Measurements from ENCODE around the gene SKP1. TPM values are rescaled to one million over a fixed set of nuclear protein-coding genes. Genes with fewer than 3 reads are reported as not detected.

The SKP1 gene
- total and polyA plus RNA-seq, 7 experiments from 2014 or later, result 224 to 1,361 (median 274) TPM

GRCh38 chr5:134131578-134132350 is 45.0 kb downstream of the SKP1 start:
- Mint-ChIP-seq H3K27me3 (peaks cover 0 to 2% (median 0%) of the 10 kb centered on the region in 5 donors), H3K36me3 (peaks cover 18 to 77% (median 54%) of the 10 kb centered on the region in 5 donors), H3K4me3 (peak overlapping the region; percentile 93 to 100 (median 98)), H3K9me3 (peaks cover 0 to 3% (median 0%) of the 10 kb centered on the region in 11 donors), H3K27ac (peak overlapping the region; percentile 90 to 99 (median 98)), H3K4me1 (peaks cover 53 to 100% (median 90%) of the 10 kb centered on the region in 7 donors)
- Histone ChIP-seq H3K4me1 (ENCODE audit: control insufficient read depth in 2 of 2, insufficient read depth in 2 of 2, low read length in 2 of 2) (peaks cover 87 to 98% of the 10 kb centered on the region in 2 donors), H3K27ac (ENCODE audit: low read depth, low read length) (peak overlapping the region; percentile 97), H3K9me3 (ENCODE audit: control insufficient read depth in 2 of 3, low read length in 3 of 3) (no peaks in the 10 kb centered on the region), H3K36me3 (ENCODE audit: control insufficient read depth in 2 of 3, insufficient read depth in 3 of 3, low read length in 3 of 3) (peaks cover 17 to 90% (median 46%) of the 10 kb centered on the region in 3 experiments), H3K4me3 (ENCODE audit: low read length) (peak overlapping the region; percentile 86), H3K27me3 (ENCODE audit: control insufficient read depth in 2 of 2, insufficient read depth in 2 of 2, low read length in 2 of 2) (no peaks in the 10 kb centered on the region)
- intact Hi-C loops (cut with micrococcal nuclease), result loop anchor here (1.0 kb wide), 6 partner anchors 7 to 44 kb away; partner anchors contain the start of gene TCF7 (in 2 of the 2)
- ChIA-PET CTCF (interaction anchor here (0.6 to 28.5 kb wide), 5 partner anchors 14 to 455 kb away, joined by 3 to 394 read pairs (median 5); partner anchors contain the start of gene TCF7), POLR2A (interaction anchor here (0.6 to 48.2 kb wide), 4 partner anchors 59 to 163 kb away, joined by 3 to 1333 read pairs (median 17); partner anchors contain the start of gene C5orf15)
- DNase-seq (no peak), ATAC-seq (no peak)

GRCh38 chr5:134131165-134131564 is 45.6 kb downstream of the SKP1 start:
- Mint-ChIP-seq H3K9me3 (peaks cover 0 to 2% (median 0%) of the 10 kb centered on the region in 11 donors), H3K4me1 (peaks cover 53 to 100% (median 90%) of the 10 kb centered on the region in 7 donors), H3K27me3 (peaks cover 0 to 2% (median 0%) of the 10 kb centered on the region in 5 donors), H3K27ac (peak overlapping the region; percentile 90 to 99 (median 98)), H3K36me3 (peaks cover 18 to 81% (median 57%) of the 10 kb centered on the region in 5 donors), H3K4me3 (peak overlapping the region; percentile 93 to 100 (median 98))
- CTCF ChIA-PET, result interaction anchor here (12.9 to 28.5 kb wide), 2 partner anchors 14 to 89 kb away, joined by 116 to 394 read pairs; partner anchors contain the start of gene TCF7
- H3K27ac ChIP-seq (ENCODE audit: low read depth, low read length), result peak overlapping the region; percentile 97
- no peaks in the 10 kb centered on the region for H3K27me3 ChIP-seq (ENCODE audit: control insufficient read depth in 2 of 2, insufficient read depth in 2 of 2, low read length in 2 of 2)
- no peak for ATAC-seq
- intact Hi-C loops (cut with micrococcal nuclease), result no loop called here
- H3K4me3 ChIP-seq (ENCODE audit: low read length), result peak overlapping the region; percentile 86
- peaks cover 11 to 86% (median 40%) of the 10 kb centered on the region in 3 experiments for H3K36me3 ChIP-seq (ENCODE audit: control insufficient read depth in 2 of 3, insufficient read depth in 3 of 3, low read length in 3 of 3)
- peak in 1 of 9 donors; percentile 45 for DNase-seq
- peaks cover 83 to 98% of the 10 kb centered on the region in 2 donors for H3K4me1 ChIP-seq (ENCODE audit: control insufficient read depth in 2 of 2, insufficient read depth in 2 of 2, low read length in 2 of 2)
- POLR2A ChIA-PET, result interaction anchor here (3.3 to 48.2 kb wide), 2 partner anchors 59 to 85 kb away, joined by 12 to 1333 read pairs; no protein-coding TSS in a partner anchor
- H3K9me3 ChIP-seq (ENCODE audit: control insufficient read depth in 2 of 3, low read length in 3 of 3), result no peaks in the 10 kb centered on the region

- intact Hi-C loops (cut with micrococcal nuclease), result no loop called here
- ChIA-PET POLR2A (interaction anchor here (1.2 to 48.2 kb wide), 5 partner anchors 46 to 95 kb away, joined by 5 to 1333 read pairs (median 11); partner anchors contain the start of genes PPP2CA and SKP1), CTCF (interaction anchor here (0.6 to 28.5 kb wide), 9 partner anchors 9 to 93 kb away, joined by 3 to 394 read pairs (median 5); partner anchors contain the start of gene TCF7)
- peak overlapping the region; percentile 93 to 100 (median 98) for H3K4me3 Mint-ChIP-seq
- peak overlapping the region; percentile 90 to 99 (median 98) for H3K27ac Mint-ChIP-seq
- H3K27me3 Mint-ChIP-seq, result no peaks in the 10 kb centered on the region
- Histone ChIP-seq H3K27me3 (ENCODE audit: control insufficient read depth in 2 of 2, insufficient read depth in 2 of 2, low read length in 2 of 2) (no peaks in the 10 kb centered on the region), H3K4me3 (ENCODE audit: low read length) (peak overlapping the region; percentile 86), H3K9me3 (ENCODE audit: control insufficient read depth in 2 of 3, low read length in 3 of 3) (no peaks in the 10 kb centered on the region), H3K27ac (ENCODE audit: low read depth, low read length) (peak overlapping the region; percentile 97), H3K4me1 (ENCODE audit: control insufficient read depth in 2 of 2, insufficient read depth in 2 of 2, low read length in 2 of 2) (peaks cover 81 to 98% of the 10 kb centered on the region in 2 donors), H3K36me3 (ENCODE audit: control insufficient read depth in 2 of 3, insufficient read depth in 3 of 3, low read length in 3 of 3) (peaks cover 10 to 84% (median 32%) of the 10 kb centered on the region in 3 experiments)
- peaks cover 0 to 2% (median 0%) of the 10 kb centered on the region in 11 donors for H3K9me3 Mint-ChIP-seq
- ATAC-seq (no peak), DNase-seq (no peak)
- H3K4me1 Mint-ChIP-seq, result peaks cover 48 to 100% (median 91%) of the 10 kb centered on the region in 7 donors
- peaks cover 12 to 81% (median 55%) of the 10 kb centered on the region in 5 donors for H3K36me3 Mint-ChIP-seq
These were observed 46.4 kb downstream of the SKP1 start for GRCh38 chr5:134130239-134130945.

- Histone ChIP-seq H3K4me3 (ENCODE audit: low read length) (peak overlapping the region; percentile 86), H3K36me3 (ENCODE audit: control insufficient read depth in 2 of 3, insufficient read depth in 3 of 3, low read length in 3 of 3) (peaks cover 8 to 84% (median 28%) of the 10 kb centered on the region in 3 experiments), H3K27me3 (ENCODE audit: control insufficient read depth in 2 of 2, insufficient read depth in 2 of 2, low read length in 2 of 2) (no peaks in the 10 kb centered on the region), H3K9me3 (ENCODE audit: control insufficient read depth in 2 of 3, low read length in 3 of 3) (no peaks in the 10 kb centered on the region), H3K27ac (ENCODE audit: low read depth, low read length) (peak overlapping the region; percentile 97), H3K4me1 (ENCODE audit: control insufficient read depth in 2 of 2, insufficient read depth in 2 of 2, low read length in 2 of 2) (peaks cover 80 to 98% of the 10 kb centered on the region in 2 donors)
- intact Hi-C loops (cut with micrococcal nuclease), result no loop called here
- H3K27ac Mint-ChIP-seq, result peak overlapping the region; percentile 90 to 99 (median 98)
- peak in 7 of 9 donors; percentile 59 to 72 (median 63) for DNase-seq
- POLR2A ChIA-PET, result interaction anchor here (0.6 to 48.2 kb wide), 7 partner anchors 47 to 124 kb away, joined by 3 to 1333 read pairs (median 5); partner anchors contain the start of genes PPP2CA and SKP1
- no peaks in the 10 kb centered on the region for H3K27me3 Mint-ChIP-seq
- H3K36me3 Mint-ChIP-seq, result peaks cover 9 to 77% (median 49%) of the 10 kb centered on the region in 5 donors
- no peak for ATAC-seq
- CTCF ChIA-PET, result interaction anchor here (0.6 to 28.5 kb wide), 11 partner anchors 10 to 92 kb away, joined by 3 to 394 read pairs (median 5); partner anchors contain the start of gene TCF7
- H3K9me3 Mint-ChIP-seq, result peaks cover 0 to 2% (median 0%) of the 10 kb centered on the region in 11 donors
- peaks cover 41 to 98% (median 90%) of the 10 kb centered on the region in 7 donors for H3K4me1 Mint-ChIP-seq
- H3K4me3 Mint-ChIP-seq, result peak overlapping the region; percentile 93 to 100 (median 98)
These were observed 47.1 kb downstream of the SKP1 start for GRCh38 chr5:134129411-134130238.

GRCh38 chr5:134128648-134128995 is 48.1 kb downstream of the SKP1 start:
- Histone ChIP-seq H3K36me3 (ENCODE audit: control insufficient read depth in 2 of 3, insufficient read depth in 3 of 3, low read length in 3 of 3) (peaks cover 3 to 81% (median 30%) of the 10 kb centered on the region in 3 experiments), H3K27me3 (ENCODE audit: control insufficient read depth in 2 of 2, insufficient read depth in 2 of 2, low read length in 2 of 2) (no peaks in the 10 kb centered on the region), H3K27ac (ENCODE audit: low read depth, low read length) (peak overlapping the region; percentile 97), H3K9me3 (ENCODE audit: control insufficient read depth in 2 of 3, low read length in 3 of 3) (no peaks in the 10 kb centered on the region), H3K4me3 (ENCODE audit: low read length) (peak overlapping the region; percentile 86), H3K4me1 (ENCODE audit: control insufficient read depth in 2 of 2, insufficient read depth in 2 of 2, low read length in 2 of 2) (peaks cover 77 to 98% of the 10 kb centered on the region in 2 donors)
- Mint-ChIP-seq H3K27ac (peak overlapping the region; percentile 90 to 99 (median 98)), H3K4me3 (peak overlapping the region; percentile 93 to 100 (median 98)), H3K36me3 (peaks cover 10 to 78% (median 52%) of the 10 kb centered on the region in 5 donors), H3K9me3 (peaks cover 0 to 2% (median 0%) of the 10 kb centered on the region in 11 donors), H3K27me3 (no peaks in the 10 kb centered on the region), H3K4me1 (peaks cover 40 to 93% (median 87%) of the 10 kb centered on the region in 7 donors)
- DNase-seq (no peak), ATAC-seq (no peak)
- ChIA-PET POLR2A (interaction anchor here (1.7 to 48.2 kb wide), 4 partner anchors 48 to 97 kb away, joined by 5 to 1333 read pairs (median 12); partner anchors contain the start of genes PPP2CA and SKP1), CTCF (interaction anchor here (2.0 to 28.5 kb wide), 4 partner anchors 11 to 86 kb away, joined by 5 to 394 read pairs (median 78); partner anchors contain the start of gene TCF7)
- intact Hi-C loops (cut with micrococcal nuclease), result no loop called here
